DND-41 (cell line): ENCODE results near the gene TMEM14B.

Source experiments
- ATAC-seq: fragments of 200-7000 bp; cut with Tn5 transposase; 3 replicates; pipeline ENCODE4 v1.9.1; 2021; ENCODE audit warnings: low read depth; ENCODE audit not compliant: insufficient read depth
- DNase-seq: peaks from one replicate; pipeline ENCODE4 v3.0.0-alpha.2; 2020
- H2AFZ ChIP-seq: 2 replicates; pipeline ENCODE4 v1.6.0; 2012; ENCODE audit warnings: low read depth, low read length
- H3K27ac ChIP-seq: 2 replicates; pipeline ENCODE4 v1.5.1; 2012; ENCODE audit warnings: low read length, inconsistent platforms
- H3K27me3 ChIP-seq: fragments of 200-600 bp; sonication (generic); 2 replicates; pipeline ENCODE4 v1.6.0; 2012; ENCODE audit warnings: low read length, mild to moderate bottlenecking, inconsistent platforms; ENCODE audit not compliant: insufficient read depth, poor library complexity
- H3K36me3 ChIP-seq: 2 replicates; pipeline ENCODE4 v1.5.1; 2012; ENCODE audit warnings: low read length, inconsistent platforms; ENCODE audit not compliant: insufficient read depth
- H3K4me1 ChIP-seq: 2 replicates; pipeline ENCODE4 v1.5.1; 2012; ENCODE audit warnings: mild to moderate bottlenecking, low read length; ENCODE audit not compliant: insufficient read depth
- H3K4me2 ChIP-seq: 2 replicates; pipeline ENCODE4 v1.6.0; 2012; ENCODE audit warnings: mild to moderate bottlenecking, moderate library complexity, low read length, inconsistent platforms; ENCODE audit not compliant: insufficient read depth
- H3K4me3 ChIP-seq, 2 experiments: fragments of 200-600 bp in 1 of 2; shearing (Covaris generic) in 1 of 2; 2 replicates each; pipeline ENCODE4 v1.5.1; 2012 to 2016; ENCODE audit warnings: inconsistent platforms in 2 of 2, low read length in 2 of 2, mild to moderate bottlenecking in 2 of 2, low read depth in 1 of 2, moderate library complexity in 1 of 2
- H3K79me2 ChIP-seq: 2 replicates; pipeline ENCODE4 v1.6.0; 2012; ENCODE audit warnings: low read length, inconsistent platforms; ENCODE audit not compliant: insufficient read depth
- H3K9ac ChIP-seq: 2 replicates; pipeline ENCODE4 v1.6.0; 2012; ENCODE audit warnings: low read depth, mild to moderate bottlenecking, inconsistent platforms, low read length, moderate library complexity
- H3K9me3 ChIP-seq: 2 replicates; pipeline ENCODE4 v1.5.1; 2012; ENCODE audit warnings: low read length, moderate library complexity, mild to moderate bottlenecking, inconsistent platforms; ENCODE audit not compliant: insufficient read depth, severe bottlenecking
- H4K20me1 ChIP-seq: 2 replicates; pipeline ENCODE4 v1.6.0; 2012; ENCODE audit warnings: low read length; ENCODE audit not compliant: insufficient read depth
- EZH2 ChIP-seq: IDR thresholded peaks from 3 replicates; pipeline ENCODE4 v1.6.1; 2012; ENCODE audit warnings: borderline replicate concordance, low read depth, mild to moderate bottlenecking, moderate library complexity, low read length, inconsistent platforms; ENCODE audit not compliant: severe bottlenecking
- TF ChIP-seq, protein P1 (sequence below): IDR thresholded peaks from 2 replicates; pipeline ENCODE4 v1.5.1; 2012; ENCODE audit warnings: borderline replicate concordance, low read length, moderate library complexity, mild to moderate bottlenecking; ENCODE audit not compliant: poor library complexity, severe bottlenecking; ENCODE audit errors: extremely low read depth

Gene TMEM14B

DNA sequence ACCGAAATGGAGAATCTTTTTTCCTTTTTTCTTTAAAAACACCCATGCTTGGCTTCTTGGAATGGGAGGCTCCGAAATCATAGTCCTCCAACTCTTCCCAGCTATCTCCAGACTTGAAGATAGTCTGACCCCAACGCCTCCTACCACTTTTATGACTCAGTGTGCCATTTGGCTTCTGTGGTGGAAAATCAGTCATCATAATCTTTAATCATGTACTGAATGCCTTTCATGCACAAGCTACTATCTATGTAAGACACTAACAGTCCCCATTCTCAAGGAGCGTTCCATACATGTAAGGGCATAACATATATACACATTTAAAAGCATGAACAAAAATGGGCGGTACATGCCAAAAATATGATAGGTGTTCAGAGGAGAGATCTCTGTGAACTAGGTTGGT is 44.1 kb downstream of the TMEM14B start:
- no peak overlapping the region for H3K4me2 ChIP-seq
- H3K9ac ChIP-seq, result no peak overlapping the region
- no peaks in the 10 kb centered on the region for H3K79me2 ChIP-seq
- H4K20me1 ChIP-seq, result no peaks in the 10 kb centered on the region
- ATAC-seq (no peak), DNase-seq (no peak)
- TF ChIP-seq EZH2, result no peak
- TF ChIP-seq, protein P1, sequence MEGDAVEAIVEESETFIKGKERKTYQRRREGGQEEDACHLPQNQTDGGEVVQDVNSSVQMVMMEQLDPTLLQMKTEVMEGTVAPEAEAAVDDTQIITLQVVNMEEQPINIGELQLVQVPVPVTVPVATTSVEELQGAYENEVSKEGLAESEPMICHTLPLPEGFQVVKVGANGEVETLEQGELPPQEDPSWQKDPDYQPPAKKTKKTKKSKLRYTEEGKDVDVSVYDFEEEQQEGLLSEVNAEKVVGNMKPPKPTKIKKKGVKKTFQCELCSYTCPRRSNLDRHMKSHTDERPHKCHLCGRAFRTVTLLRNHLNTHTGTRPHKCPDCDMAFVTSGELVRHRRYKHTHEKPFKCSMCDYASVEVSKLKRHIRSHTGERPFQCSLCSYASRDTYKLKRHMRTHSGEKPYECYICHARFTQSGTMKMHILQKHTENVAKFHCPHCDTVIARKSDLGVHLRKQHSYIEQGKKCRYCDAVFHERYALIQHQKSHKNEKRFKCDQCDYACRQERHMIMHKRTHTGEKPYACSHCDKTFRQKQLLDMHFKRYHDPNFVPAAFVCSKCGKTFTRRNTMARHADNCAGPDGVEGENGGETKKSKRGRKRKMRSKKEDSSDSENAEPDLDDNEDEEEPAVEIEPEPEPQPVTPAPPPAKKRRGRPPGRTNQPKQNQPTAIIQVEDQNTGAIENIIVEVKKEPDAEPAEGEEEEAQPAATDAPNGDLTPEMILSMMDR, result no peak
- H3K4me1 ChIP-seq, result no peaks in the 10 kb centered on the region
- H2AFZ ChIP-seq, result no peak overlapping the region
- H3K27me3 ChIP-seq, result no peaks in the 10 kb centered on the region
- H3K27ac ChIP-seq, result no peak overlapping the region
- no peaks in the 10 kb centered on the region for H3K9me3 ChIP-seq
- no peak overlapping the region for H3K4me3 ChIP-seq
- H3K36me3 ChIP-seq, result no peaks in the 10 kb centered on the region; the same call in 1 of the 2 replicates

DNA sequence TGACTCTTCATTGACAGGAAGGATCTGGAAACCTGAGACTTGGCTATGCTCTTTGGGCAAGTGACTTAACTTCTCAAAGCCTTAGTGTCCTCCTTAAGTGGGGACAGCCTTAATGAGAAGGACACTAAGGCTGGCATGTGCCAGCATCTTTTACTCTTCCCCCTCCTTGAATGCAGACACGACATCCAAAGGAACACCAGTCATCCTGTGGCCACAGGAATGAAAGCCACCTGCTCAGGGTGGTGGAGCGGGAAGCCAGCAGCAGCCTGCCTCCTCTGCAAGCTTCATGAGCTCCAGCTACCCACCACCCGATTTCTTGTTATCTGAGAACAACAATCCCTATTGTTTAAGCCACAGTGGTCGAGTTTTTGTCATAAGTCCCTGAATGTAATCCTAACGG is 44.5 kb downstream of the TMEM14B start:
- H3K36me3 ChIP-seq, result no peaks in the 10 kb centered on the region; the same call in 1 of the 2 replicates
- no peaks in the 10 kb centered on the region for H4K20me1 ChIP-seq
- TF ChIP-seq, protein P1, result no peak
- no peak for TF ChIP-seq EZH2
- ATAC-seq, result no peak
- H3K4me3 ChIP-seq, result no peak overlapping the region
- no peak overlapping the region for H2AFZ ChIP-seq
- H3K4me1 ChIP-seq, result no peaks in the 10 kb centered on the region
- no peak overlapping the region for H3K4me2 ChIP-seq
- no peak overlapping the region for H3K9ac ChIP-seq
- no peaks in the 10 kb centered on the region for H3K79me2 ChIP-seq
- no peak for DNase-seq
- no peak overlapping the region for H3K27ac ChIP-seq
- H3K9me3 ChIP-seq, result no peaks in the 10 kb centered on the region
- no peaks in the 10 kb centered on the region for H3K27me3 ChIP-seq

DNA sequence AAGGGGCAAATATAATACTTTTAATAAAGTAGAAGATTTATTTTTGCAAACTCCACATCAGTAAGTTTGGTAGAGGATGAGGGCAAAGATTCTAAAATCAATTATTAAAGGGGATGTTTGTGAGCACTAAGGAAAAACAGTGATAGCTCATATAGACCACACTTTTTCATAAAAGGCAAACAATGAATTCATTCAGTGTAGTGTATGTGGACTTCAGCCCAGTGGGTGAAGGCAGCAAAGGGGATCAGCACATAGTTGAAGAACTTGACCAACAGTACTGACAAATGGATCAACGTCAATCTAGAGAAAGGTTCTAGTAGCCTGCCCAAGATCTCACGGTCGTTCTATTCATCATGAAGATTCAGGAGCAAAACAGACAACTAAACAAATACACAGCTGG is 45.4 kb downstream of the TMEM14B start:
- no peaks in the 10 kb centered on the region for H4K20me1 ChIP-seq
- no peaks in the 10 kb centered on the region for H3K27me3 ChIP-seq
- no peak overlapping the region for H3K9ac ChIP-seq
- H3K4me1 ChIP-seq, result no peaks in the 10 kb centered on the region
- no peak for TF ChIP-seq EZH2
- TF ChIP-seq, protein P1, result no peak
- no peak overlapping the region for H3K4me3 ChIP-seq
- ATAC-seq (no peak), DNase-seq (no peak)
- H3K36me3 ChIP-seq, result no peaks in the 10 kb centered on the region; the same call in 1 of the 2 replicates
- H3K9me3 ChIP-seq, result no peaks in the 10 kb centered on the region
- no peak overlapping the region for H3K27ac ChIP-seq
- H2AFZ ChIP-seq, result no peak overlapping the region
- H3K4me2 ChIP-seq, result no peak overlapping the region
- no peaks in the 10 kb centered on the region for H3K79me2 ChIP-seq

DNA sequence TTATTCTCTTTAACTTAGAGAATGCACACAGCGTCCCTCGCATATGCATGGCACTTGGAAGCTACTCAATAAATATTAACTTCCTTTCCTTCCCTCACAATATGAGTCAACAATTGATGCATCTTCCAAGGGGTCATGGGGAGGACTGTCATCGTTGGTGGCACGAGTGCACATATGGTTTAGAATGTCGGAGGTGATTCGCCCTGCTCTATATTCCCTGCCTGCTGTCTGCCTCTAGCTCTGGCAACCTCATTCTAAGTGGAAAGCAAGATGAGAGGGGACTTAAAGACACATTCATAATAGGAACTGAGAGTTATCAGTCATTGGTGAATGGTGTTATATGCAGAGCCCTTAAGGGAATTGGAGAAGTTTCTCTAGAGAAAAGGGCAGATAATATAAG is 46.1 kb downstream of the TMEM14B start:
- Histone ChIP-seq H3K4me1 (no peaks in the 10 kb centered on the region), H3K36me3 (no peaks in the 10 kb centered on the region; the same call in 1 of the 2 replicates), H3K27me3 (no peaks in the 10 kb centered on the region), H3K9me3 (no peaks in the 10 kb centered on the region), H3K4me3 (no peak overlapping the region), H2AFZ (no peak overlapping the region), H3K79me2 (no peaks in the 10 kb centered on the region), H3K4me2 (no peak overlapping the region), H3K9ac (no peak overlapping the region), H3K27ac (no peak overlapping the region), H4K20me1 (no peaks in the 10 kb centered on the region)
- no peak for TF ChIP-seq EZH2
- DNase-seq, result no peak
- no peak for ATAC-seq
